Measurements from ENCODE around the gene ADGRG1.

Gene ADGRG1

DNA sequence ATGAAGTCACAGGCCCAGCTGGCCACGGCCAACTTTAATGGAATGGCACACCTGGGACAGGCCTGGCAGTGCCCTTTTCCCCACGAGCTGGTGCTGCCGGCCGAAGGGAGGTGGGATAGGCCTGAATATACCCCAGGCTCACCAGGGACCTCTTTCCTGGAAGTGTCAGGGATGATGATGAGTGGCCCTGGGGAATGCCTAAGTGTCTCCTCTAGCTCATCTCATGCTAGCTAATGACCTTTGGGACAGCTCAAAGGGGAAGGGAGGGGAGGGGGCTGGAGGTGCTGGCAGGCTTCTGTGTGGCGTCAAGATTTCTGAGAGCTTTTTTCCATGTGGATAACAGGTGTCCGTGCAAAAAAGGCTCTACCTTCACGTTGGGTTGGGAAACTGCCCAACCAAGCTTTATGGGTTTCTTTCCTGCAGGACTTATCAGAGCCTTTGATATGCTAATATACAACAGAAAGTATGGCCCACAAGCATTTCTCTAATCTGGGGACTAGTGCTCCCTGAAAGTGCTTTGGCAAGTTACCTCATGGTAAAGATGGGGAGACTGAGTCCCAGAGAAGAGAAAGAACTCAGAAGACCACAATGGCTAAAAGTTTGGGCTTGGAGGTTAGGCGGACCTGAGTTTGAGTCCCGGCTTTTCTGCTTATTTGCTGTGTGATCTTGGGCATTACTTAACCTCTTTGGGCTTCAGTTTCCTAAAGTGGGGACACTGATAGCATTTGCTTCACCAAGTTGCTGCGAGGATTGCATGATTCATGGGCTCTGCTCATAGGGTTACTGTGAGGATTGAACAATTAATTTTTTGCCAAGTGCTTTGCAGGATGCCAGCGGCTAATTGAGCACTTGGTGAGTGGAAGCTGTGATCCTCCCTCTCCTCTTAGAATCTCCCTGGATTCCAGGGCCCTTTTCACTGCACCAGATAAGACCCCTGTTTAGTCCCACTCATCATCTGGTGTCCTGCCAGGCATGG is 14.0 kb downstream of the ADGRG1 start:
- no peaks in the 10 kb centered on the region for H3K36me3 ChIP-seq
- H3K27me3 ChIP-seq, result no peaks in the 10 kb centered on the region
- DNase-seq, result no peak
- no peaks in the 10 kb centered on the region for H3K9me3 ChIP-seq
- peaks cover 5% of the 10 kb centered on the region; the same call in 1 of the 2 replicates for H3K4me1 ChIP-seq
- H3K4me3 ChIP-seq (ENCODE audit: low read depth, low read length), result no peak overlapping the region
- TF ChIP-seq, protein P1, sequence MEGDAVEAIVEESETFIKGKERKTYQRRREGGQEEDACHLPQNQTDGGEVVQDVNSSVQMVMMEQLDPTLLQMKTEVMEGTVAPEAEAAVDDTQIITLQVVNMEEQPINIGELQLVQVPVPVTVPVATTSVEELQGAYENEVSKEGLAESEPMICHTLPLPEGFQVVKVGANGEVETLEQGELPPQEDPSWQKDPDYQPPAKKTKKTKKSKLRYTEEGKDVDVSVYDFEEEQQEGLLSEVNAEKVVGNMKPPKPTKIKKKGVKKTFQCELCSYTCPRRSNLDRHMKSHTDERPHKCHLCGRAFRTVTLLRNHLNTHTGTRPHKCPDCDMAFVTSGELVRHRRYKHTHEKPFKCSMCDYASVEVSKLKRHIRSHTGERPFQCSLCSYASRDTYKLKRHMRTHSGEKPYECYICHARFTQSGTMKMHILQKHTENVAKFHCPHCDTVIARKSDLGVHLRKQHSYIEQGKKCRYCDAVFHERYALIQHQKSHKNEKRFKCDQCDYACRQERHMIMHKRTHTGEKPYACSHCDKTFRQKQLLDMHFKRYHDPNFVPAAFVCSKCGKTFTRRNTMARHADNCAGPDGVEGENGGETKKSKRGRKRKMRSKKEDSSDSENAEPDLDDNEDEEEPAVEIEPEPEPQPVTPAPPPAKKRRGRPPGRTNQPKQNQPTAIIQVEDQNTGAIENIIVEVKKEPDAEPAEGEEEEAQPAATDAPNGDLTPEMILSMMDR (IDR thresholded peaks at IDR 0.05; ENCODE audit: low read depth, low read length), result no peak

DNA sequence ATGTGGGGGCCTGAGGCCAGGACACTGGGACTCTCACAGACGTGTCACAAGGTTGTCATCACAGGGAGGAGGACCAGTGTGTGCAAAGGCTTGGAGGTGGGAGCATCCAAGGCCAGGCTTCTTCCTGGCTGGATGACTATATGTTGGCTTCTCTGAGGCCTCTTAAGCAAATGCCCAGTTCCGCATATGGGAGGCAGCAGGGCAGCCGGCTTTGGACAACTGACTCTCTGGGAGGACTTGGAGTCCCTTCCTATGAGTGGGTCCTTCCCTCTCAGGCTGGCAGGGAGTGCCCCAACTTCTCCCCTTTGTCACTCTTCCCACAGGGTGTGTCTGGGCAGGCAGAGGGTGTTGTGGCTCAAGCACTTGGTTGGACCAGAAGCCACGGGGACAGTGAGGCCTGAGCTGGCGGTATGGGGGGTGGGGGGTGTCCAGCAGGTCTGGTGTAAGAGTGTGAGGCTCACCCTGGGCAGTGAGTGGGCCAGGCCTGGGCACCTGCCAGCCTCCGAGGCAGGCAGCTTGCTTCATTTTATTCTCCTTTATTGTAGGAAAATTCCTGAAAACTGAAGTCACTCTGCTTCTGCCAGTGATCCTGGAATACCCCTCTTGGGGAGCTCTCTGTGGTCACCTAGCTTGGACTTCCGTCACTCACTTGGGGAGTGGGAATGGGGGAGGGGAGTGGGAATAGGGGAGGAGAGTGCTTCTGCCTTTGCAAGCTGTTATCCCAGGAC is 14.9 kb downstream of the ADGRG1 start:
- no peak for DNase-seq
- Histone ChIP-seq H3K36me3 (no peaks in the 10 kb centered on the region), H3K4me3 (ENCODE audit: low read depth, low read length) (no peak overlapping the region), H3K27me3 (no peaks in the 10 kb centered on the region), H3K4me1 (peaks cover 5% of the 10 kb centered on the region; the same call in 1 of the 2 replicates), H3K9me3 (no peaks in the 10 kb centered on the region)
- TF ChIP-seq, protein P1 (IDR thresholded peaks at IDR 0.05; ENCODE audit: low read depth, low read length), result no peak

DNA sequence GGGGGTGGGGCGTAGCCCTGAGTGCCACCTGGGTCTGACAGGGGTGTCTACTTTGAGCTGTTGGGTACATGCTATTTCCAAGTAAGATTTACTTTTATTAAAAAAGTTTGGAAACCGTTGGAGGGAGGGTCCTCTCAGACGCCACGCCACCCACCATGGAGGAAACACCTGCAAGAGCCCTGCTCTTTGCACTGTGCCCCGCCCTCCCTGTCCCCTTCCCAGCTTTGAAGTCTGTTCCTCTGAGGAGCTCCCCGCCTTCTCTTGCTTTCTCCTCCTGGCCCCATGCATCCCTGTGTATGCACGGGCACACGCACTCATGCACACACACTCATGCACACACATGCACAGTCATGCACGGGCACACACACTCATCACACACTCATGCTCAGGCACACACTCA is 15.5 kb downstream of the ADGRG1 start:
- TF ChIP-seq, protein P1 (IDR thresholded peaks at IDR 0.05; ENCODE audit: low read depth, low read length), result no peak
- no peaks in the 10 kb centered on the region for H3K9me3 ChIP-seq
- H3K36me3 ChIP-seq, result no peaks in the 10 kb centered on the region
- H3K4me3 ChIP-seq (ENCODE audit: low read depth, low read length), result no peak overlapping the region
- peaks cover 5% of the 10 kb centered on the region; the same call in 1 of the 2 replicates for H3K4me1 ChIP-seq
- DNase-seq, result no peak
- no peaks in the 10 kb centered on the region for H3K27me3 ChIP-seq

DNA sequence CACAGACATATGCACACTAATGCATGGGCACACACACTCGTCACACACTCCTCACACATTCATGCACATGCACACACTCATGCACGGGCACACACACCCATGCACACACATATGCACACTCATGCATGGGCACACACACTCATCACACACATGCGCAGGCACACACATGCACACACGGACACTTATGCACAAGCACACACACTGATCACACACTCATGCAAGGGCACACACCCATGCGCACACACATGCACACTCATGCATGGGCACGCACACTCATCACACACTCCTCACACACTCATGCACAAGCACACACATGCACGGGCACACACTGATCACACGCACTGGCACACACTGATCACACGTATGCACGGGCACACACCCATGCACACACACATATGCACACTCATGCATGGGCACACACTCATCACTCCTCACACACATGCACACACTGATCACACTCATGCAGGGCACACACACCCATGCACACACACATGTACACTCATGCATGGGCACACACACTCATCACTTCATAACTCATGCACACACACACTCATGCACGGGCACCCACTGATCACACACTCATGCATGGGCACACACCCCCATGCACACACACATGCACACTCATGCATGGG is 16.1 kb downstream of the ADGRG1 start:
- TF ChIP-seq, protein P1 (IDR thresholded peaks at IDR 0.05; ENCODE audit: low read depth, low read length), result no peak
- Histone ChIP-seq H3K4me3 (ENCODE audit: low read depth, low read length) (no peak overlapping the region), H3K4me1 (peaks cover 4% of the 10 kb centered on the region; the same call in 1 of the 2 replicates), H3K27me3 (no peaks in the 10 kb centered on the region), H3K9me3 (no peaks in the 10 kb centered on the region), H3K36me3 (no peaks in the 10 kb centered on the region)
- no peak for DNase-seq

DNA sequence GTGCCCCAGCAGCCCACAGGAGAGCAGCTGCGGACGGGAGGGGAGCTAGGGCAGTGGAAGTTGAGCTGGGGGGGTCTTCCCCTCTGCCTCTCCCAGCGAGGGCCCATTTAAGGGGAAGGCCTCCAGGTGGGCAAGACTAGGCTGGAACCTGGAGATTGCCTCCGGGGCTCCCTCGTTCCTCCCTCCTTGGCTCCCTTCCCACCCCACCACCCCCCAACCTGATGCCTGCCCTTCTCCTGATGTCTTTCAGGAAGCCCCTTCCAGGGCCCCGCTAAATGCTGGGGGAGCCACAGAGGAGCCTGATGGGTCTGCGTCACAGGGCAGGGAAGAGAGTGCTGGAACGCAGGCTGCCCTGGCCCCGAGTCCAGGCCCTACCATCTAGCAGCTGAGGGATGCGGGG is 16.7 kb downstream of the ADGRG1 start:
- Histone ChIP-seq H3K4me1 (no peaks in the 10 kb centered on the region), H3K4me3 (ENCODE audit: low read depth, low read length) (no peak overlapping the region), H3K36me3 (no peaks in the 10 kb centered on the region), H3K27me3 (no peaks in the 10 kb centered on the region), H3K9me3 (no peaks in the 10 kb centered on the region)
- DNase-seq, result no peak
- TF ChIP-seq, protein P1 (IDR thresholded peaks at IDR 0.05; ENCODE audit: low read depth, low read length), result no peak
